ENCODE measurements around the gene CAMK2G.

The CAMK2G gene

DNA sequence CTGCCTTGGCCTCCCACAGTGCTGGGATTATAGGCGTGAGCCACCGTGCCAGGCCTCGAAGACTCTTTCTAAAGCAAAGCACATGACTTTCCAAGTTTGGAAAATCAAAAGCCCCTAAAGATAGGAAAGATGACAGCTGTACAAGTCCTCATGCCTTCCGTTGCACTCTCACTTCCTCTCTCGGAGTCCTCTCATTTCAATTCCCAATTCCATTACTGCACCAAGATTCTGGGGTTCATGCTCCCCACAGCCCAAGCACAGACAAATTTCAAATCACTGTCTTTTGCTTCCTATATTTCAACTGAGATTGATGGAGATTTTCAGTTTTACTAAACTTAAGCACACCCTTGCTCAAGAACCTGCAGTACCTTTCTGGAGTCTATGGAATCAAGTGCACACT, 25.7 kb upstream of the CAMK2G start:
- Histone ChIP-seq H3K79me2 (ENCODE audit: insufficient read depth, low read length) (no peaks in the 10 kb centered on the region), H2AFZ (ENCODE audit: low read depth, low read length, severe bottlenecking) (no peak overlapping the region), H3F3A (ENCODE audit: insufficient read depth) (no peaks in the 10 kb centered on the region), H4K20me1 (ENCODE audit: low read depth, low read length) (no peaks in the 10 kb centered on the region), H3K27me3 (ENCODE audit: low read length) (no peaks in the 10 kb centered on the region), H3K27ac (ENCODE audit: low read depth, low read length) (no peak overlapping the region), H3K9me2 (replicated peaks; ENCODE audit: insufficient read depth, low read length) (no peaks in the 10 kb centered on the region), H3K36me3 (ENCODE audit: low read length) (no peaks in the 10 kb centered on the region), H3K9ac (ENCODE audit: low read length) (no peak overlapping the region), H3K4me3 (ENCODE audit: insufficient read depth, low read length, poor library complexity, severe bottlenecking) (no peak overlapping the region), H3K4me2 (ENCODE audit: low read depth, low read length, poor library complexity, severe bottlenecking) (no peak overlapping the region), H3K9me3 (ENCODE audit: insufficient read depth, low read length) (no peaks in the 10 kb centered on the region)
- no peak for TF ChIP-seq EZH2phosphoT487 (conservative IDR thresholded peaks at IDR 0.05; ENCODE audit: low read length)
- TF ChIP-seq, protein P1, sequence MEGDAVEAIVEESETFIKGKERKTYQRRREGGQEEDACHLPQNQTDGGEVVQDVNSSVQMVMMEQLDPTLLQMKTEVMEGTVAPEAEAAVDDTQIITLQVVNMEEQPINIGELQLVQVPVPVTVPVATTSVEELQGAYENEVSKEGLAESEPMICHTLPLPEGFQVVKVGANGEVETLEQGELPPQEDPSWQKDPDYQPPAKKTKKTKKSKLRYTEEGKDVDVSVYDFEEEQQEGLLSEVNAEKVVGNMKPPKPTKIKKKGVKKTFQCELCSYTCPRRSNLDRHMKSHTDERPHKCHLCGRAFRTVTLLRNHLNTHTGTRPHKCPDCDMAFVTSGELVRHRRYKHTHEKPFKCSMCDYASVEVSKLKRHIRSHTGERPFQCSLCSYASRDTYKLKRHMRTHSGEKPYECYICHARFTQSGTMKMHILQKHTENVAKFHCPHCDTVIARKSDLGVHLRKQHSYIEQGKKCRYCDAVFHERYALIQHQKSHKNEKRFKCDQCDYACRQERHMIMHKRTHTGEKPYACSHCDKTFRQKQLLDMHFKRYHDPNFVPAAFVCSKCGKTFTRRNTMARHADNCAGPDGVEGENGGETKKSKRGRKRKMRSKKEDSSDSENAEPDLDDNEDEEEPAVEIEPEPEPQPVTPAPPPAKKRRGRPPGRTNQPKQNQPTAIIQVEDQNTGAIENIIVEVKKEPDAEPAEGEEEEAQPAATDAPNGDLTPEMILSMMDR (IDR thresholded peaks at IDR 0.05; ENCODE audit: insufficient read depth, low read length, poor library complexity, severe bottlenecking), result no peak

DNA sequence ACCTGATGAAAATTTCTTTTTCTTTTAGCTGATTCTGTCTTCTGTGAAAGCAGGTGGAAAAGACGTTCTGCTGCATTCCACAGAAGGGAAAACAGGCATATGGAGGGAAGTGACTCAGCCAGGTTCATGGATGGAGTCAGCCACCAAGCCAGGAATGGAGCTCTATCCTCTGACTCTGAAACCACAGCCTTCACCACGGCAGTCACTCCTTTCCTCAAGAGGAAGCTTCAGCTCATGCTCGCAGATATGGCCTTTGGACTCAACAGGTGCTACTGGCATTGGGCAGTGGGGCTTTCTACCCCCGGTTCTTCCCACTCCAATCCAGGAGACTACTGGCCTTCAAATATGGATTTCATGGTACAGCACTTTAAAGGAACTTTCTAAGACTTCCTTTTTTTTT, 25.1 kb upstream of the CAMK2G start:
- H3F3A ChIP-seq (ENCODE audit: insufficient read depth), result no peaks in the 10 kb centered on the region
- no peaks in the 10 kb centered on the region for H3K9me3 ChIP-seq (ENCODE audit: insufficient read depth, low read length)
- no peak overlapping the region for H2AFZ ChIP-seq (ENCODE audit: low read depth, low read length, severe bottlenecking)
- H3K4me3 ChIP-seq (ENCODE audit: insufficient read depth, low read length, poor library complexity, severe bottlenecking), result no peak overlapping the region
- H3K9ac ChIP-seq (ENCODE audit: low read length), result no peak overlapping the region
- no peak overlapping the region for H3K27ac ChIP-seq (ENCODE audit: low read depth, low read length)
- no peaks in the 10 kb centered on the region for H3K27me3 ChIP-seq (ENCODE audit: low read length)
- no peak overlapping the region for H3K4me2 ChIP-seq (ENCODE audit: low read depth, low read length, poor library complexity, severe bottlenecking)
- no peaks in the 10 kb centered on the region for H3K9me2 ChIP-seq (replicated peaks; ENCODE audit: insufficient read depth, low read length)
- H3K79me2 ChIP-seq (ENCODE audit: insufficient read depth, low read length), result no peaks in the 10 kb centered on the region
- H3K36me3 ChIP-seq (ENCODE audit: low read length), result no peaks in the 10 kb centered on the region
- no peak for TF ChIP-seq EZH2phosphoT487 (conservative IDR thresholded peaks at IDR 0.05; ENCODE audit: low read length)
- TF ChIP-seq, protein P1 (IDR thresholded peaks at IDR 0.05; ENCODE audit: insufficient read depth, low read length, poor library complexity, severe bottlenecking), result no peak
- H4K20me1 ChIP-seq (ENCODE audit: low read depth, low read length), result no peaks in the 10 kb centered on the region

DNA sequence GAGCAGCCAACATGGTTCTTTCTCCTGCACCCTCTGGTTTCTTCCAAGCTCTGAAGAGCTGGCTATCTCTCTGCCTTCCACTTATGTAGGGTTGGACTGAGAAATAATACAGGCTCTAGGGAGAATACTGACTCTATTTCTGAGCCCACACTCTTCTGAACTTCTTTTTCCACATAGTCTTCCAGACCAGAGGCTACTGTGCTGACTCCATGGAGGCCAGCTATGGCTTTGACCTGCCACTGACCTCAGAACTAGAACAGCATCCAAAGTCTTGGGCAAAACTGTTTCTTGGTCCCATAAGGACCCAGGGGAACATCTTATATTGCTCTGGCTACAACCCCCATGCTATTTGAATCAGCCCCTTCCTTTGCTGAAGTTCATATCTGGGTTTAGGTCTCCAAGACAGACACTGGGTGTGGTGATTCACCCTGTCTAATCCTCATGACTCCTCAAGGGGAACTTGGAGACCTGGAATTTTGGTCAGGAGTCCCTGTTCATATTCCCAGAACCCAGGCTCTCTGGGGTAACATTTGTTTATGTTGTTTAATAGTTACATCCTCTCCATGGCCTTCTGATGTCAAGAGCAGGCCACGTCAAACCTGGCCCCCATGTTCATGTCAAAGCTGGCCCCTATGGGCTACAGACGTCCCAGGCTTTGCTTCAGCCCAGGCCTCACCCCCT, 24.5 kb upstream of the CAMK2G start:
- no peak overlapping the region for H3K4me2 ChIP-seq (ENCODE audit: low read depth, low read length, poor library complexity, severe bottlenecking)
- H3K36me3 ChIP-seq (ENCODE audit: low read length), result no peaks in the 10 kb centered on the region
- no peaks in the 10 kb centered on the region for H3K79me2 ChIP-seq (ENCODE audit: insufficient read depth, low read length)
- H3K9me2 ChIP-seq (replicated peaks; ENCODE audit: insufficient read depth, low read length), result no peaks in the 10 kb centered on the region
- TF ChIP-seq EZH2phosphoT487 (conservative IDR thresholded peaks at IDR 0.05; ENCODE audit: low read length), result no peak
- TF ChIP-seq, protein P1 (IDR thresholded peaks at IDR 0.05; ENCODE audit: insufficient read depth, low read length, poor library complexity, severe bottlenecking), result no peak
- no peak overlapping the region for H3K27ac ChIP-seq (ENCODE audit: low read depth, low read length)
- no peak overlapping the region for H2AFZ ChIP-seq (ENCODE audit: low read depth, low read length, severe bottlenecking)
- no peaks in the 10 kb centered on the region for H3K27me3 ChIP-seq (ENCODE audit: low read length)
- H3F3A ChIP-seq (ENCODE audit: insufficient read depth), result no peaks in the 10 kb centered on the region
- no peaks in the 10 kb centered on the region for H4K20me1 ChIP-seq (ENCODE audit: low read depth, low read length)
- H3K9me3 ChIP-seq (ENCODE audit: insufficient read depth, low read length), result no peaks in the 10 kb centered on the region
- no peak overlapping the region for H3K9ac ChIP-seq (ENCODE audit: low read length)
- no peak overlapping the region for H3K4me3 ChIP-seq (ENCODE audit: insufficient read depth, low read length, poor library complexity, severe bottlenecking)

Data from SU-DHL-6 (cell line).